HG03175 (cell line): Measurements from ENCODE around the gene SMYD1.

Source experiments
- ATAC-seq: cut with Tn5 transposase; IDR thresholded peaks from one replicate; pipeline ENCODE4 v1.9.1; 2021; ENCODE audit warnings: mild to moderate bottlenecking, moderate library complexity; ENCODE audit not compliant: unreplicated experiment

Gene SMYD1

GRCh38 chr2:88086401-88086800, 18.8 kb downstream of the SMYD1 start:
- no peak for ATAC-seq

- no peak for ATAC-seq
Measured at GRCh38 chr2:88087073-88087472, 19.4 kb downstream of the SMYD1 start.

- ATAC-seq: no peak
Measured at GRCh38 chr2:88087763-88088162, 20.1 kb downstream of the SMYD1 start.

GRCh38 chr2:88088999-88089398, 21.4 kb downstream of the SMYD1 start:
- no peak for ATAC-seq

GRCh38 chr2:88090446-88091283, 23.0 kb downstream of the SMYD1 start:
- no peak for ATAC-seq

- no peak for ATAC-seq
Measured at GRCh38 chr2:88091943-88092342, 24.3 kb downstream of the SMYD1 start.

GRCh38 chr2:88092773-88093172, 25.1 kb downstream of the SMYD1 start:
- ATAC-seq: no peak

GRCh38 chr2:88095022-88095421, 27.4 kb downstream of the SMYD1 start:
- ATAC-seq: no peak

- ATAC-seq: no peak
Measured at GRCh38 chr2:88096708-88097107, 29.1 kb downstream of the SMYD1 start.

GRCh38 chr2:88097192-88097591, 29.6 kb downstream of the SMYD1 start:
- ATAC-seq: no peak

- ATAC-seq: no peak
Measured at GRCh38 chr2:88097891-88098557, 30.4 kb downstream of the SMYD1 start.

- ATAC-seq: no peak
Measured at GRCh38 chr2:88098558-88098900, 30.9 kb downstream of the SMYD1 start.

GRCh38 chr2:88099798-88100488, 32.3 kb downstream of the SMYD1 start:
- ATAC-seq: no peak

- ATAC-seq: no peak
Measured at GRCh38 chr2:88100489-88100858, 32.8 kb downstream of the SMYD1 start.

GRCh38 chr2:88108796-88109195, 41.2 kb downstream of the SMYD1 start:
- ATAC-seq: no peak

- no peak for ATAC-seq
Measured at GRCh38 chr2:88110830-88111229, 43.2 kb downstream of the SMYD1 start.

- ATAC-seq: no peak
Measured at GRCh38 chr2:88113069-88113468, 45.4 kb downstream of the SMYD1 start.

- ATAC-seq: no peak
Measured at GRCh38 chr2:88114889-88115288, 47.3 kb downstream of the SMYD1 start.

GRCh38 chr2:88115825-88116518, 48.3 kb downstream of the SMYD1 start:
- ATAC-seq: no peak

GRCh38 chr2:88116669-88117432, 49.2 kb downstream of the SMYD1 start:
- no peak for ATAC-seq

- ATAC-seq: no peak
Measured at GRCh38 chr2:88117973-88118372, 50.3 kb downstream of the SMYD1 start.
